ENCODE data around the gene STK33.

The STK33 gene

GRCh38 chr11:8354622-8355415, 239.2 kb downstream of the STK33 start:
- no peak for DNase-seq (ENCODE audit: low spot score)

- DNase-seq (ENCODE audit: low spot score) = no peak
Measured at GRCh38 chr11:8352876-8353505, 241.0 kb downstream of the STK33 start.

- DNase-seq (ENCODE audit: low spot score) = no peak
Measured at GRCh38 chr11:8352103-8352875, 241.7 kb downstream of the STK33 start.

GRCh38 chr11:8351223-8351622, 242.8 kb downstream of the STK33 start:
- no peak for DNase-seq (ENCODE audit: low spot score)

GRCh38 chr11:8347978-8348377, 246.1 kb downstream of the STK33 start:
- DNase-seq (ENCODE audit: low spot score) = no peak

- DNase-seq (ENCODE audit: low spot score) = no peak
Measured at GRCh38 chr11:8346157-8346755, 247.8 kb downstream of the STK33 start.

GRCh38 chr11:8345179-8345578, 248.8 kb downstream of the STK33 start:
- no peak for DNase-seq (ENCODE audit: low spot score)

- DNase-seq (ENCODE audit: low spot score) = no peak
Measured at GRCh38 chr11:8344346-8344745, 249.7 kb downstream of the STK33 start.

GRCh38 chr11:8342821-8343681, 251.0 kb downstream of the STK33 start:
- DNase-seq (ENCODE audit: low spot score) = no peak

- DNase-seq (ENCODE audit: low spot score) = no peak
Measured at GRCh38 chr11:8341996-8342395, 252.0 kb downstream of the STK33 start.
